ENCODE measurements around the gene RAB7B.

- TF ChIP-seq CTCF (IDR thresholded peaks at IDR 0.05; ENCODE audit: insufficient read depth, low read depth, low read length) (no peak), EZH2 (IDR thresholded peaks at IDR 0.05; ENCODE audit: insufficient read depth, low read length) (no peak)
Observed at GRCh38 chr1:205965036-205965884, 37.9 kb downstream of the RAB7B start.

All from astrocyte (in vitro differentiated cells and primary cell).